Neural cell (in vitro differentiated cells): ENCODE data around the gene DGKI. TPM values are rescaled to one million over a fixed set of nuclear protein-coding genes. Genes with fewer than 3 reads are reported as not detected.

Source experiments
- H2AFZ ChIP-seq: fragments of 200-600, 300-800 bp; sonication (generic), shearing (Covaris generic); 2 replicates; pipeline ENCODE4 v1.6.0; 2014; ENCODE audit warnings: low read depth, mild to moderate bottlenecking, antibody characterized with exemption, low read length, moderate library complexity
- H3F3A ChIP-seq: fragments of 200-600 bp; shearing (Covaris generic); 2 replicates; pipeline ENCODE4 v1.6.1; 2016; ENCODE audit warnings: mild to moderate bottlenecking, moderate library complexity, mixed read lengths, antibody characterized with exemption, low read length; ENCODE audit not compliant: insufficient read depth, poor library complexity, severe bottlenecking
- H3K27ac ChIP-seq: fragments of 200-600, 300-800 bp; sonication (generic), shearing (Covaris generic); 2 replicates; pipeline ENCODE4 v1.5.1; 2014; ENCODE audit warnings: mild to moderate bottlenecking, low read length, moderate library complexity
- H3K27me3 ChIP-seq: fragments of 300-800, 200-600 bp; sonication (generic), shearing (Covaris generic); 2 replicates; pipeline ENCODE4 v1.6.0; 2014; ENCODE audit warnings: mild to moderate bottlenecking, low read depth, low read length, moderate library complexity; ENCODE audit not compliant: insufficient read depth
- H3K36me3 ChIP-seq: fragments of 300-800, 200-600 bp; sonication (generic), shearing (Covaris generic); 2 replicates; pipeline ENCODE4 v1.5.1; 2014; ENCODE audit warnings: mild to moderate bottlenecking, antibody characterized with exemption, low read length, moderate library complexity; ENCODE audit not compliant: insufficient read depth
- H3K4me2 ChIP-seq: fragments of 300-800, 200-600 bp; sonication (generic), shearing (Covaris generic); 2 replicates; pipeline ENCODE4 v1.6.0; 2014; ENCODE audit warnings: mild to moderate bottlenecking, low read length
- H3K4me3 ChIP-seq: fragments of 300-800, 200-600 bp; sonication (generic), shearing (Covaris generic); 2 replicates; pipeline ENCODE4 v1.5.1; 2014; ENCODE audit warnings: mild to moderate bottlenecking, low read length, moderate library complexity
- H3K79me2 ChIP-seq: fragments of 200-600 bp; shearing (Covaris generic); replicated peaks from 2 replicates; pipeline ENCODE4 v1.6.0; 2014; ENCODE audit warnings: mild to moderate bottlenecking, low read length, moderate library complexity; ENCODE audit not compliant: insufficient read depth
- H3K9ac ChIP-seq: fragments of 300-800, 200-600 bp; sonication (generic), shearing (Covaris generic); 2 replicates; pipeline ENCODE4 v1.6.1; 2016; ENCODE audit warnings: mild to moderate bottlenecking, low read length, mixed read lengths
- H3K9me2 ChIP-seq: fragments of 200-600 bp; shearing (Covaris generic); 2 replicates; pipeline ENCODE4 v1.6.1; 2016; ENCODE audit warnings: mild to moderate bottlenecking, low read length, mixed read lengths; ENCODE audit not compliant: insufficient read depth
- H3K9me3 ChIP-seq: fragments of 200-600, 300-800 bp; sonication (generic), shearing (Covaris generic); 2 replicates; pipeline ENCODE4 v1.6.1; 2016; ENCODE audit warnings: mild to moderate bottlenecking, mixed run types, low read length, moderate library complexity, mixed read lengths
- H4K20me1 ChIP-seq: fragments of 200-600 bp; shearing (Covaris generic); 2 replicates; pipeline ENCODE4 v1.6.1; 2016; ENCODE audit warnings: mild to moderate bottlenecking, mixed run types; ENCODE audit not compliant: insufficient read depth
- CTCF ChIP-seq: fragments of 450-650 bp; IDR thresholded peaks from 2 replicates; pipeline ENCODE4 v1.5.1; 2014; ENCODE audit warnings: antibody characterized with exemption, mild to moderate bottlenecking, moderate library complexity; ENCODE audit not compliant: poor library complexity, severe bottlenecking
- EP300 ChIP-seq: fragments of 450-650 bp; conservative IDR thresholded peaks from 2 replicates; pipeline ENCODE4 v1.6.1; 2014; ENCODE audit warnings: antibody characterized with exemption, mild to moderate bottlenecking, moderate library complexity; ENCODE audit not compliant: poor library complexity, severe bottlenecking
- EZH2 ChIP-seq: fragments of 200-600, 300-800 bp; shearing (Covaris generic), sonication (generic); IDR thresholded peaks from 2 replicates; pipeline ENCODE4 v1.6.1; 2014; ENCODE audit warnings: antibody characterized with exemption, low read length, borderline replicate concordance, mild to moderate bottlenecking; ENCODE audit not compliant: insufficient read depth, poor library complexity, severe bottlenecking
- MXI1 ChIP-seq: fragments of 450-650 bp; conservative IDR thresholded peaks from 2 replicates; pipeline ENCODE4 v1.6.1; 2014; ENCODE audit warnings: antibody characterized with exemption, mild to moderate bottlenecking; ENCODE audit not compliant: poor library complexity, severe bottlenecking
- POLR2AphosphoS5 ChIP-seq: IDR thresholded peaks from 2 replicates; pipeline ENCODE4 v1.6.1; 2012
- RAD21 ChIP-seq: fragments of 450-650 bp; conservative IDR thresholded peaks from 2 replicates; pipeline ENCODE4 v1.6.1; 2014; ENCODE audit warnings: antibody characterized with exemption, mild to moderate bottlenecking, moderate library complexity
- SMC3 ChIP-seq: fragments of 450-650 bp; conservative IDR thresholded peaks from 2 replicates; pipeline ENCODE4 v1.6.1; 2014; ENCODE audit warnings: antibody characterized with exemption, mild to moderate bottlenecking, moderate library complexity; ENCODE audit not compliant: poor library complexity
- TAF1 ChIP-seq: IDR thresholded peaks from 2 replicates; pipeline ENCODE4 v1.6.1; 2012; ENCODE audit warnings: low read depth
- polyA plus RNA-seq: library from polyadenylated mRNA; depleted of rRNA; stranded (reverse); fragments of >200 nt; gene quantifications from 2 replicates; pipeline ENCODE4 v1.2.3, GENCODE V29; 2014
- TF ChIP-seq, protein P1 (sequence below): IDR thresholded peaks from 2 replicates; pipeline ENCODE4 v1.6.1; 2012; ENCODE audit warnings: borderline replicate concordance

The DGKI gene
- polyA plus RNA-seq, 1 donor from 2014 or later = 15.8 TPM

- Histone ChIP-seq H3K9me3 (no peaks in the 10 kb centered on the region), H3K4me2 (no peak overlapping the region), H3K27me3 (no peaks in the 10 kb centered on the region), H3K9ac (no peak overlapping the region), H2AFZ (no peak overlapping the region), H3K27ac (no peak overlapping the region), H4K20me1 (no peaks in the 10 kb centered on the region), H3K4me3 (no peak overlapping the region), H3F3A (no peaks in the 10 kb centered on the region), H3K36me3 (no peaks in the 10 kb centered on the region), H3K79me2 (no peaks in the 10 kb centered on the region), H3K9me2 (no peaks in the 10 kb centered on the region)
- TF ChIP-seq EP300 = no peak
- TF ChIP-seq, protein P1, sequence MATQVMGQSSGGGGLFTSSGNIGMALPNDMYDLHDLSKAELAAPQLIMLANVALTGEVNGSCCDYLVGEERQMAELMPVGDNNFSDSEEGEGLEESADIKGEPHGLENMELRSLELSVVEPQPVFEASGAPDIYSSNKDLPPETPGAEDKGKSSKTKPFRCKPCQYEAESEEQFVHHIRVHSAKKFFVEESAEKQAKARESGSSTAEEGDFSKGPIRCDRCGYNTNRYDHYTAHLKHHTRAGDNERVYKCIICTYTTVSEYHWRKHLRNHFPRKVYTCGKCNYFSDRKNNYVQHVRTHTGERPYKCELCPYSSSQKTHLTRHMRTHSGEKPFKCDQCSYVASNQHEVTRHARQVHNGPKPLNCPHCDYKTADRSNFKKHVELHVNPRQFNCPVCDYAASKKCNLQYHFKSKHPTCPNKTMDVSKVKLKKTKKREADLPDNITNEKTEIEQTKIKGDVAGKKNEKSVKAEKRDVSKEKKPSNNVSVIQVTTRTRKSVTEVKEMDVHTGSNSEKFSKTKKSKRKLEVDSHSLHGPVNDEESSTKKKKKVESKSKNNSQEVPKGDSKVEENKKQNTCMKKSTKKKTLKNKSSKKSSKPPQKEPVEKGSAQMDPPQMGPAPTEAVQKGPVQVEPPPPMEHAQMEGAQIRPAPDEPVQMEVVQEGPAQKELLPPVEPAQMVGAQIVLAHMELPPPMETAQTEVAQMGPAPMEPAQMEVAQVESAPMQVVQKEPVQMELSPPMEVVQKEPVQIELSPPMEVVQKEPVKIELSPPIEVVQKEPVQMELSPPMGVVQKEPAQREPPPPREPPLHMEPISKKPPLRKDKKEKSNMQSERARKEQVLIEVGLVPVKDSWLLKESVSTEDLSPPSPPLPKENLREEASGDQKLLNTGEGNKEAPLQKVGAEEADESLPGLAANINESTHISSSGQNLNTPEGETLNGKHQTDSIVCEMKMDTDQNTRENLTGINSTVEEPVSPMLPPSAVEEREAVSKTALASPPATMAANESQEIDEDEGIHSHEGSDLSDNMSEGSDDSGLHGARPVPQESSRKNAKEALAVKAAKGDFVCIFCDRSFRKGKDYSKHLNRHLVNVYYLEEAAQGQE = no peak
- TF ChIP-seq MXI1 = no peak
- TF ChIP-seq RAD21 = no peak
- no peak for TF ChIP-seq POLR2AphosphoS5
- no peak for TF ChIP-seq SMC3
- no peak for TF ChIP-seq TAF1
- no peak for TF ChIP-seq EZH2
- no peak for TF ChIP-seq CTCF
Measured at GRCh38 chr7:137445268-137445667, 401.5 kb downstream of the DGKI start.

DNA sequence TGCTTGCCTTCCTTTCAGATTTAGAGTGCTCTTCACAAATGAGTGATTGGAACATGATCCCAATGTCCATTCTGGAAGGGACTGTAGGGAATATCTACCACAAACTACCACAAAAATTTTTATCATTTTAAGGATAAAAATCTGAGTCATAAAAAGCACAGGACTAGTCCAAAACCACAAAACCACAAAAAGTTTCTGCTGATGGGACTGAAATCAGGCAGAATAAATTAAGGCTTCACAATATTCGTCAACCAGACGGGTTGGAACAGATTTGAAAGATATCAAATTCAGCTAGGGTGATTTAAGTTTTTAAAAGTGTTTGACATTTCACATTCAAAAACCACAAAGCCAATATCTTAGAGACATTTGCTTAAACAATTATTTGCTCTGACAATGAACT, 403.2 kb downstream of the DGKI start:
- H3K4me3 ChIP-seq = no peak overlapping the region
- no peaks in the 10 kb centered on the region for H4K20me1 ChIP-seq
- no peak overlapping the region for H3K27ac ChIP-seq
- H3K9me2 ChIP-seq = no peaks in the 10 kb centered on the region
- H3K9me3 ChIP-seq = no peaks in the 10 kb centered on the region
- no peak overlapping the region for H3K9ac ChIP-seq
- H3K27me3 ChIP-seq = no peaks in the 10 kb centered on the region
- no peaks in the 10 kb centered on the region for H3K36me3 ChIP-seq
- no peak overlapping the region for H2AFZ ChIP-seq
- TF ChIP-seq TAF1 (no peak), EZH2 (no peak), CTCF (no peak), MXI1 (no peak), POLR2AphosphoS5 (no peak), SMC3 (no peak), RAD21 (no peak), EP300 (no peak)
- TF ChIP-seq, protein P1 = no peak
- no peaks in the 10 kb centered on the region for H3K79me2 ChIP-seq
- H3F3A ChIP-seq = no peaks in the 10 kb centered on the region
- H3K4me2 ChIP-seq = no peak overlapping the region
